ENCODE measurements around the gene TENM4.

Gene TENM4

DNA sequence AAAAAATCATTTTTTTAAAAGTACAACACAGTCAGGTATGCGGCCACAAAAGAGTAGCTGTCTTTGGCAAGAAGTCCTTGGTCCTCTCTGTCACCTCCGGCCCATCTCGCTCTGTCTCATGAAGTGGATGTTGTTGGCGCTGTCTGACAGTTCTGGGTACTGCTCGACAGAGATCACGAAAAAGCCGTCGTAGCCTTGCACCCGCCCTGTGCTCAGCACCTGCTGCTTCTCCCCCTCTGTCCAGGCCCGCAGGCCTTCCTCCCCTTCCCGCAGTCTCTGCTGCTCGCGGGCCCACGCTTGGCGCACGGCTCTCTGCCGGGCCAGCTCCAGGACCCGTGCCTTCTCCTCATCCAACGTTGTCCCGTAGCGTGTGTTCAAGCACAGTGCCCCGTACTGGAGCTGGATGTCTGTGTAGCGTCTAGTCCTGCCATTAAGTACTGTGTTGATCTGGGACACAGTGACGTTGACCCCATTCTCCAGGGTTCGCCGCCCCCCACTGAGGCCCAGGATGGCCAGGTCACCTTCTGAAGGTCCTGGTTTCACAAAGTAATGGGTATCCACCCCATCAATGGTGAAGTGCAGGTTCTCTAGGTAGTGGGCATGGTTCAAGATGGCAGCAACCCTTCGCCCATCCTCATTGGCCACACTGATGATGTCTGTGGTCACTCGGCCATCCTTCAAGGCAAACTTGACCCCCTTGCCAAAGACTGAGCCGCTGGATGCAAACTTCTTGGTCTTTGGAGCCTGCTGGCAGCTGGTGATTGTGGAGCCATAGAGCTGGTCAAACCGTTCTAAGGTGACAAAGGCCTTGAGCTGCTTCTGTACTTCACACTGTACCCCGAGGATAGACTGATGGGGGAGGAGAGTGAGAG is 782.6 kb downstream of the TENM4 start:
- Mint-ChIP-seq H3K27me3 (peaks cover 4 to 49% of the 10 kb centered on the region in 2 donors), H3K4me1 (ENCODE audit: low read depth in 2 of 2) (no peaks in the 10 kb centered on the region), H3K9me3 (no peaks in the 10 kb centered on the region), H3K27ac (no peak overlapping the region), H3K36me3 (ENCODE audit: insufficient read depth) (no peaks in the 10 kb centered on the region), H3K4me3 (no peak overlapping the region)
- DNase-seq (no peak), ATAC-seq (replicated peaks) (no peak)

- no peaks in the 10 kb centered on the region for H3K4me1 Mint-ChIP-seq (ENCODE audit: low read depth in 2 of 2)
- no peaks in the 10 kb centered on the region for H3K36me3 Mint-ChIP-seq (ENCODE audit: insufficient read depth)
- H3K27me3 Mint-ChIP-seq: peaks cover 0 to 43% of the 10 kb centered on the region in 2 donors
- DNase-seq (no peak), ATAC-seq (replicated peaks) (no peak)
- no peak overlapping the region for H3K4me3 Mint-ChIP-seq
- no peaks in the 10 kb centered on the region for H3K9me3 Mint-ChIP-seq
- H3K27ac Mint-ChIP-seq: no peak overlapping the region
Observed at GRCh38 chr11:78657441-78657840, 783.4 kb downstream of the TENM4 start.

DNA sequence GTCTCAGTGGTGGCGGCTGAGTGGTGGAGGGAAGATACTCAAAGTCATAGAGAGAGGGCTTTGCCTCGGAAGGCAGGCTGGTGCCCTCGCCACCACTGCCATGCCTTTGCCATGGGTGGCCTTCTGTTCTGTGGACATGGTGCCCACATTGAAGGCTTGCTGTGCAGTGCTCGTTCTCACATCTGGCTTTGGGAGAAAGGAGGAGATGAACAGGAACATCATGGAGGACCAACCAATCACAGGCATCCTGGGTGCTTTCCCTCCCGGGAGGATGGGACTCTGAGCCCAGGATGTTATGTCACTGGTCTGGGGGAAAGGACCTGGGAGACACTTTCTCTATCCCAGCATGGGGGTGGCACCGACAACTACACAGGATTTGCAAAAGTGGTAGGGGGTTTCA is 783.8 kb downstream of the TENM4 start:
- Mint-ChIP-seq H3K4me1 (ENCODE audit: low read depth in 2 of 2) (no peaks in the 10 kb centered on the region), H3K4me3 (no peak overlapping the region), H3K27ac (no peak overlapping the region), H3K36me3 (ENCODE audit: insufficient read depth) (no peaks in the 10 kb centered on the region), H3K9me3 (no peaks in the 10 kb centered on the region), H3K27me3 (peaks cover 3 to 43% of the 10 kb centered on the region in 2 donors)
- ATAC-seq (replicated peaks) (no peak), DNase-seq (no peak)

GRCh38 chr11:78656327-78656726 is 784.5 kb downstream of the TENM4 start:
- ATAC-seq (replicated peaks) (no peak), DNase-seq (no peak)
- peaks cover 8 to 43% of the 10 kb centered on the region in 2 donors for H3K27me3 Mint-ChIP-seq
- H3K27ac Mint-ChIP-seq: no peak overlapping the region
- no peak overlapping the region for H3K4me3 Mint-ChIP-seq
- peaks cover 0 to 3% of the 10 kb centered on the region in 2 donors for H3K4me1 Mint-ChIP-seq (ENCODE audit: low read depth in 2 of 2)
- no peaks in the 10 kb centered on the region for H3K9me3 Mint-ChIP-seq
- H3K36me3 Mint-ChIP-seq (ENCODE audit: insufficient read depth): no peaks in the 10 kb centered on the region

GRCh38 chr11:78655561-78655960 is 785.3 kb downstream of the TENM4 start:
- DNase-seq: no peak
- Mint-ChIP-seq H3K4me3 (no peak overlapping the region), H3K4me1 (ENCODE audit: low read depth in 2 of 2) (peaks cover 0 to 4% of the 10 kb centered on the region in 2 donors), H3K36me3 (ENCODE audit: insufficient read depth) (no peaks in the 10 kb centered on the region), H3K27ac (no peak overlapping the region), H3K9me3 (no peaks in the 10 kb centered on the region), H3K27me3 (peaks cover 16 to 50% of the 10 kb centered on the region in 2 donors)
- ATAC-seq (replicated peaks): no peak

GRCh38 chr11:78654866-78655265 is 786.0 kb downstream of the TENM4 start:
- Mint-ChIP-seq H3K27ac (no peak overlapping the region), H3K4me3 (no peak overlapping the region), H3K9me3 (no peaks in the 10 kb centered on the region), H3K27me3 (peaks cover 19 to 48% of the 10 kb centered on the region in 2 donors), H3K36me3 (ENCODE audit: insufficient read depth) (no peaks in the 10 kb centered on the region), H3K4me1 (ENCODE audit: low read depth in 2 of 2) (peaks cover 0 to 4% of the 10 kb centered on the region in 2 donors)
- DNase-seq: no peak
- ATAC-seq (replicated peaks): no peak

GRCh38 chr11:78654071-78654470 is 786.8 kb downstream of the TENM4 start:
- H3K4me1 Mint-ChIP-seq (ENCODE audit: low read depth in 2 of 2): peaks cover 0 to 4% of the 10 kb centered on the region in 2 donors
- no peaks in the 10 kb centered on the region for H3K9me3 Mint-ChIP-seq
- H3K27ac Mint-ChIP-seq: no peak overlapping the region
- no peak overlapping the region for H3K4me3 Mint-ChIP-seq
- no peaks in the 10 kb centered on the region for H3K36me3 Mint-ChIP-seq (ENCODE audit: insufficient read depth)
- no peak for ATAC-seq (replicated peaks)
- peaks cover 19 to 45% of the 10 kb centered on the region in 2 donors for H3K27me3 Mint-ChIP-seq
- no peak for DNase-seq

DNA sequence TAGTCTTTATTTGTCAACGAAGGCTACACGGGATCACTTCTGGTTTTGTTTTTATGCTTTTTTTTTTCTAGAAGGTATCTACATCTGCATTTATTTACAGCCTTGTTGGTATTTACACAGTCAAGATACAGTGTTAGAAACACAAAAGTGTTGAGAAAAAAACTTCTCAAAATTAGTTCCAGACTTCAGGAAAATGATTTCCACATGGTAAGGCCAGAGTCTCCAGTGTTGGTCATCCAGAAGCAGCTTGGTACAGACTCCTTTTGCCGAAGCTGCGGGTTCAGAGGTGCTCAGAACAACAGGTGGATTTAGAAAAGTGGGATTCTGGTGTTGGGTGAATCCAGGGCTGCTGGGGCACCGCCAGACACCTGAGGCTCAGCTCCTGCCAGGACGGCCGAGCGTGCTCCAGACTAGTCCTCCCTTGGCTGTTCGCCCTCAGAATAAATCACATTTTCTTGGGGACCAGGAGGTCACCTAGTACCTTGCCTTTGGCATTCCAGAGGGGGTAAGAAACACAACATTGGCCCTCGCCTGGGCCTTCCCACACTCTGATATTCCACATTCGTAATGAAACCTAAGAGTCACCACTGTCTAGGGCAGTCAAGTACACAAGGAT is 787.4 kb downstream of the TENM4 start:
- Mint-ChIP-seq H3K27me3 (peaks cover 19 to 38% of the 10 kb centered on the region in 2 donors), H3K4me1 (ENCODE audit: low read depth in 2 of 2) (peaks cover 0 to 4% of the 10 kb centered on the region in 2 donors), H3K36me3 (ENCODE audit: insufficient read depth) (no peaks in the 10 kb centered on the region), H3K27ac (no peak overlapping the region), H3K9me3 (no peaks in the 10 kb centered on the region), H3K4me3 (no peak overlapping the region)
- DNase-seq (no peak), ATAC-seq (replicated peaks) (no peak)

GRCh38 chr11:78652843-78653239 is 788.0 kb downstream of the TENM4 start:
- Mint-ChIP-seq H3K27ac (no peak overlapping the region), H3K27me3 (peaks cover 19 to 35% of the 10 kb centered on the region in 2 donors), H3K36me3 (ENCODE audit: insufficient read depth) (no peaks in the 10 kb centered on the region), H3K9me3 (no peaks in the 10 kb centered on the region), H3K4me1 (ENCODE audit: low read depth in 2 of 2) (peaks cover 0 to 4% of the 10 kb centered on the region in 2 donors), H3K4me3 (no peak overlapping the region)
- DNase-seq (no peak), ATAC-seq (replicated peaks) (no peak)

DNA sequence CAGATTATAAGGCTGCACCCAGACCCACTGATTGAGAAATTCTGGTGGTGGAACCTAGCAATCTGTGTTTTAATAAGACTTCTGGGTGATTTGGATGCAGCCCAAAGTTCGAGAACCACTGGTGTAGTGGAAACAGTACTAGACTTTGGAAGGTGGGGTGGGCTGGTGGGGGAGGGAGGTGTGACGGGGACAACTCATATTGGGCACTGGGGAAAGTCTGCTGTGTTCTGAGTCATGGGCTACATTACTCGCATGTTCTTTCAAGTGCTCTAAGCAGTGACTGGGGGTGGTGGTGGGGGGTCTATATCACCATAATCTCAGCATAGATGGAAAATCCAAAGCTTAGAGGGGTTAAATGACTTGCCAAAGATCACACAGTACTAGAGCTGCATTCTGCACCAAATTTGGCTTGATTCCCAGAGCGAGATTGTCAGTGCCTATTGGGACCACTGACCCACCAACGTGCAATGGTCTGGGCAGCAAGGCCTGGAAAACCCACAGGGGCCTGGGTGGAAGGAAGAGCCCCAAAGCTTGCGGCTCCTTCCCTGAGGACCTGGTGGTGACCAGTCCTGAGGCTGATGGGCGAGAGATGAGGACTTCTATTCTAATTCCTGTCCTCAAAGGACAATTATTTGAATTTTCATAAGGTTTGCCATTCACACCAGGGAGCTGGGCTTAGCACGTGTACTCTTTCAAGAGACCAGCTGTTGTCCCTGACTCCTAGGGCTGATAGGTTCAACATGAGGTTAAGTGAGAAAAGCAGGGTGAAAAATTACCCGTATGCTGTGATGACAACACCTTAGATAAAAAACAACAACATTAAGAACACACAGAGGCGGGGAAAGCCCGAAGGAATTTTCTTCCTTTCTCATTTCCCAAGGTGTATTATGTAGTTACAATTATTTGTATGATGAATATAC is 788.6 kb downstream of the TENM4 start:
- no peak overlapping the region for H3K27ac Mint-ChIP-seq
- H3K9me3 Mint-ChIP-seq: no peaks in the 10 kb centered on the region
- DNase-seq (no peak), ATAC-seq (replicated peaks) (no peak)
- peaks cover 19 to 33% of the 10 kb centered on the region in 2 donors for H3K27me3 Mint-ChIP-seq
- H3K4me1 Mint-ChIP-seq (ENCODE audit: low read depth in 2 of 2): peaks cover 0 to 4% of the 10 kb centered on the region in 2 donors
- H3K4me3 Mint-ChIP-seq: no peak overlapping the region
- no peaks in the 10 kb centered on the region for H3K36me3 Mint-ChIP-seq (ENCODE audit: insufficient read depth)

DNA sequence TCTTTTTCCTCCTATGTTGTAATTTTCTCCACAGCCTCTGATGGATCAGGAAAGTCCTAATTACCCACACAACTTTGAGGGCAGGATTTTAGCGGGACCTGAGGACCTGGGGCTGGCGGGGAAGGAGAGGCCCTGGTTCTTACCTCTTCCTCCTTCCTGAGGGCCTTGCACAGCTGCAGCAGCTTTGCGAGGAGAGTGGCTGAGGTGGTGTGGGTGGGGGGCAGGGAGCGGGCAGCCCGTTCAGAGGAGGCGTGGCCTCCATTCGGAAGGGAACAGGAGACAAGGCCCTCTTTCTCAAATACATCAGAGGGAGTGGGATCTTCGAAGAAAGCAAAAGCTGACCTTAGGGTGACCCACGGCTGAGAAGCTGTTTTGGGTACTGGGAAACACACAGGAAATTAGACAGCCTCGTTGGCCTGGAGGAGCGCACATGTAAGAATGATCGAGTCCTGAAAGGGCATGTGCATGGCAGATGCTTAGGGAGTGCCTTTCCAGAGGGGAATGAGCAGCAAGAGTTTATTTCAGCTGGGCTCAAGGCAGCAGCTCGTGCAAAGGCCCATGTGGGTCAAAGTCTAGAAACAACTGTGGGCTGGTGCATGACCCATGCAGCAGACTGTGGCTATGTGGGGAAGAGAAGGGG is 789.6 kb downstream of the TENM4 start:
- no peak overlapping the region for H3K27ac Mint-ChIP-seq
- H3K4me1 Mint-ChIP-seq (ENCODE audit: low read depth in 2 of 2): peaks cover 4 to 9% of the 10 kb centered on the region in 2 donors
- no peaks in the 10 kb centered on the region for H3K36me3 Mint-ChIP-seq (ENCODE audit: insufficient read depth)
- no peak for DNase-seq
- H3K27me3 Mint-ChIP-seq: peaks cover 19 to 24% of the 10 kb centered on the region in 2 donors
- no peak for ATAC-seq (replicated peaks)
- no peaks in the 10 kb centered on the region for H3K9me3 Mint-ChIP-seq
- H3K4me3 Mint-ChIP-seq: no peak overlapping the region

- Mint-ChIP-seq H3K36me3 (ENCODE audit: insufficient read depth) (peaks cover 3% of the 10 kb centered on the region), H3K4me3 (no peak overlapping the region), H3K27ac (no peak overlapping the region), H3K9me3 (no peaks in the 10 kb centered on the region), H3K4me1 (ENCODE audit: low read depth in 2 of 2) (peaks cover 8 to 20% of the 10 kb centered on the region in 2 donors), H3K27me3 (peaks cover 19 to 24% of the 10 kb centered on the region in 2 donors)
- no peak for DNase-seq
- no peak for ATAC-seq (replicated peaks)
Observed at GRCh38 chr11:78649361-78650215, 791.2 kb downstream of the TENM4 start.

All from effector memory CD8-positive, alpha-beta T cell (primary cell).